Hematopoietic multipotent progenitor cell treated with erythropoietin and hydrocortisone succinate and interleukin-3 and kit ligand, for 15 days (in vitro differentiated cells): Measurements from ENCODE around the gene RABGAP1L.
"Not testable (repeated sequence)": the region's sequence is repeated elsewhere in the genome, so short reads cannot be mapped to it uniquely, and the experiment has no call there.

Source experiments
- DNase-seq: peaks from one replicate; pipeline ENCODE4 v3.0.0-alpha.2; 2015; ENCODE audit warnings: low spot score

RABGAP1L gene

GRCh38 chr1:174239541-174239940, 80.2 kb downstream of the RABGAP1L start:
- no peak for DNase-seq

- no peak for DNase-seq
These were observed 83.5 kb downstream of the RABGAP1L start for GRCh38 chr1:174242856-174243255.

GRCh38 chr1:174243451-174244000, 84.2 kb downstream of the RABGAP1L start:
- DNase-seq = no peak

DNA sequence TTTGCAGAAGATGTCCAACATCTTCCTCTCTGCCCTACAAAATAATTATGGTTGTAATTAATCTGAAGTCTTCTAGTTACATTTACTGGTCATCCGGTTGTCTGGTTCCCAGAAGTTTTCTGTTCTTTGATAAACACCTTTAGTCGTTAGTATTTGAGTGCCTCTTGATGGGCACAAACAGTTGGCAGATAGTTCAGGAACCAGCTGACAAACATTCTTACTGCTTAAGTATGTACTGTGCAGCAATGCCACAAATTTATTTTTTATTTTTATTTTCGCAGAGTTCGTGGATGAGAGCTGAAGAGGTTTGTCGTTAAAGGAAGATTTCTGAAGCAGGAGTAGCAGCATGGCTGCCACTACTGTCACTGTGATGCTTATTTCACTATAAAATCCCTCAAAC, 84.7 kb downstream of the RABGAP1L start:
- no peak for DNase-seq

DNA sequence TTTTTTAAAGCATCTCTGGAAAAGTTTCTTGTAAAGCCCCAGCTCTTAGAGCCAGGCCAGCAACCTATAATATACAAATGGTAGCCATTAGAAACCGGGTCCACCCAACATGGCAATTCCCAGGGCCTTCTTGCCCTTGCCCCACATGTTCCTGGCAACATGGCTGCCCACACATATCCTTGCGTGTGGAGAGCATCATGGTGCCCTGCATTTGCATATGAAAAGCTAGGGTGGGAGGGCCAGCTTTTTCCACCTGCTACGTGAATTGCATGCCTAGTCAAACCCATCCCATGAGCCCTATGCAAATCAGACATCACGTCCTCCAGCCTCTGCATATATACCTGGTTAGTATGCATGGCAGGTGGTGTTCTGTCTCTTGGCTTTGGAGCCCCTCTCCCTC, 88.2 kb downstream of the RABGAP1L start:
- DNase-seq = no peak

DNA sequence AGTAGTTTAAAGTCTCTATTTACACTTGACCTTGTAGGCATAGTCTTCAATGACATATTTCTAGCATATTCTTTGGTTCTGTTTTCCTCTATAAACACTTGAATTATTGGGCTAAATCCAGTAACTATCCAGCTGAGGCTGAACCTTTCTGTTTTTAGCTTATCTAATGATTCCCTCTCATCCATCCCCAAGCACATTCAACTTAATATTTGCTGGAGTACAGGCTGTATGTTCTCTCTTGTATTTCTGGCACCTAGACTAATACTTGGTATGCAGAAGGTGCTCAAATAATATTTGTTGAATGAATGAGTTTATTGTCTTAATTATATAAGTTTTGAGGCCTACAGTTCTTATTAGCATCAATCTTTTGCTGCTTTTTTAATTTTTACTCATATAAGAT, 88.7 kb downstream of the RABGAP1L start:
- no peak for DNase-seq

DNA sequence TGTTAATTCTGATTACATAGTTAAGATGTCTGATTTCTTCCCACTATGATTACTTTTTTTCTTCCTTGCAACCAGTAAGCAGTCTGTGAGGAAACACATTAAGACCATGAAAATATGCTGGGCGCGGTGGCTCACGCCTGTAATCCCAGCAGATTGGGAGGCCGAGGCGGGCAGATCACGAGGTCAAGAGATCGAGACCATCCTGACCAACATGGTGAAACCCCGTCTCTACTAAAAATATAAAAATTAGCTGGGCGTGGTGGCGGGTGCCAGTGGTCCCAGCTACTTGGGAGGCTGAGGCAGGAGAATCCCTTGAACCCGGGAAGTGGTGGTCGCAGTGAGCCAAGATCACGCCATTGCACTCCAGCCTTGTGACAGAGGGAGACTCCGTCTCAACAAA, 97.1 kb downstream of the RABGAP1L start:
- DNase-seq = not testable (repeated sequence)

DNA sequence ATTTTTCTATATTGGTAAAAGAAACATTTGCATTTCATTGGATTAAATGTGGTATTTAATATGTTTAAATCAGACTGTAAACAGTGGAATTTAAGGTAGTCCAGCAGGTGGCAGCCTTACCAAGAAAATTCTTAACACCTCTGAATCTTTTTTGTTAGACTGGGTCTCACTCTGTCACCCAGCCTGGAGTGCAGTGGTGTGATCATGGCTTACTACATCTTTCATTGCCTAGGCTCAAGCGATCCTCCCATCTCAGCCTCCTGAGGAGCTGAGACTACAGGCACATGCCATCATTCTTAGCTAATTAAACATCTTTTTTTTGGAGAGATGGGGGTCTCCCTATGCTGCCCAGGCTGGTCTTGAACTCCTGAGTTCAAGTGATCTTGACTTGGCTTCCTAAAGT, 98.8 kb downstream of the RABGAP1L start:
- DNase-seq = peak; percentile 44

DNA sequence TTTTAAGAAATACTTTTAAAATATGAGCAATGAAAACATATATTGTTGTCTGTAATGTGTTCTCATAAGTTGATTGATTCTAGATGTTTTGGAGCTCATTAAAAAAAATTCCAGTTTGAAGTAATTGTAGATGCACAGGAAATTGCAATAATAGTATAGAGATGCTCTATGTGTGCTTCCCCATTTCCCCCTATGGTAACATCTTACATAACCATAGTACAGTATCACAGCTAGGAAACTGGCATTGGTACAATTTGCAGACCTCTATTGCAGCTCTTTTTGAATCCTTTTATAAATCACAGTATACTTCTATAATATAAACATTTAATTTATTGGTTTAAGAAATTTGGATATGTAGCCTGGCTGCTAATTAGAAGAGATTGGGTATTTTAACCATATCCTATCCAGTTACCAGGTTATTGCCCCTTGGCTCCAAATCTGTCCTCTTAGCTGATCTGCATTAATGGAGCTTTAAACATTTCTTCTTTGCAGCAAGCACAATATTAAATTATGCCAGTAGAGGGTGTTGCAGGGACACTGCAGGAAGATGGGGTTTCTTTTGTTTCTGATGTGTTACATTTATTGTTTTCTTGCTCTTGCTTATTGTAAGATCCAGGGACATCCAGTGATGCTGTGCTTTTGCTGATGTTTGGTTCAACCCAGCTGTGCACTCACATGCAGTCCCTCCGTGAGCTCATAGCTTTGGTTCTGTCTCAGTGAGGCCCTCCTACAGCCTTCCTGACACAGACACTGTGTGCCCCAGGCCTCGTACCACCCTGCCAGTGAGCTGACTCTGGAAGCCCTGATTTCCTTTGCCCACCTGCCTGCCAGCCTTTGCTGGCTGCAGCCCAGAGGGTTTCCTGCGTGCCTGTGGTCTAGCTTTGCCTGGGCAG, 103.3 kb downstream of the RABGAP1L start:
- DNase-seq = peak; percentile 27

DNA sequence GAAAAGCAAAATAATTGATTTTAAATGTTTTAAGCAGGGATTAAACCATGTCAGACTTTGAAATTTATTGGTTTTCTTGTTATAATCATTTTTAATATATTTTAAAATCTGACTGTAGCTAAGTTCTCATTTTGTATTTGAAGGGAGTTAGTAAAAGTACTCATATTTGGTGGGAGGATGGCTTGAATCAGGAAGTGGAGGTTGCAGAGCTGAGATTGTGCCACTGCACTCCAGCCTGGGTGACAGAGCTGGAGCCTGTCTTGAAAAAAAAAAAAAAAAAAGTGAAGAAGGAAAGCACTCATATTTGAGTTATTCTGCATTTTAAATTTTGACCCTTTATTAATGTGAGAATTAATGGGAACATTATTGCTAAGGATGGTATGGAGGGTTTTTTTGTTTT, 106.0 kb downstream of the RABGAP1L start:
- DNase-seq = no peak

- no peak for DNase-seq
These were observed 107.2 kb downstream of the RABGAP1L start for GRCh38 chr1:174266476-174266875.

DNA sequence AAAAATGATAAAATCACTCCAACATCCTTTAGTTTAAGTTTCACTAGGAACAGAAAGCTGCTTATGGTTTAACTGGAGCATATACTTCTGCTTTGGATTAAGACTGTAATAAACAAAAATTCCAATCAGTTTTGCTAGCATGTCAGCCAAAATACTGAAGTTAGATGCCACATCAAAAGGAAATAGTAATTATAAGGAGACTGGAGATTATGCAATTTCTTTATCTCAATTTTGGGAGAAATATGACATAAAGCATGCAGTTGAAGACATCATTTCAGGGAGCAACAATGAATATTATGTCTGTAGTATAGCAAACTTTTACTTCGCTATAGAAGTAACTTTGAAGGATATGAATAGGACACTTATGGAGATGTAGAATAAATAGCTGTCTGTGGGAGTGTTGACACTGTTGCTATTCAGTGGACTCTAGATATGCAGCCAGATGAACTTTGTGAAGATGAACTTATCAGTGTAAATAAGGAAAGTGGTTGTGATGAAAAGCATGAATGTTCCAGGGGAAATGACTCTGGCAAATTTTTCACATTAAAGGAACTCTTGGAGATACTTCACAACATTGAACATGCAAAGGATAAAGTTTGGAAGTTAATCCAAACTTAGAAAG, 107.8 kb downstream of the RABGAP1L start:
- no peak for DNase-seq

DNA sequence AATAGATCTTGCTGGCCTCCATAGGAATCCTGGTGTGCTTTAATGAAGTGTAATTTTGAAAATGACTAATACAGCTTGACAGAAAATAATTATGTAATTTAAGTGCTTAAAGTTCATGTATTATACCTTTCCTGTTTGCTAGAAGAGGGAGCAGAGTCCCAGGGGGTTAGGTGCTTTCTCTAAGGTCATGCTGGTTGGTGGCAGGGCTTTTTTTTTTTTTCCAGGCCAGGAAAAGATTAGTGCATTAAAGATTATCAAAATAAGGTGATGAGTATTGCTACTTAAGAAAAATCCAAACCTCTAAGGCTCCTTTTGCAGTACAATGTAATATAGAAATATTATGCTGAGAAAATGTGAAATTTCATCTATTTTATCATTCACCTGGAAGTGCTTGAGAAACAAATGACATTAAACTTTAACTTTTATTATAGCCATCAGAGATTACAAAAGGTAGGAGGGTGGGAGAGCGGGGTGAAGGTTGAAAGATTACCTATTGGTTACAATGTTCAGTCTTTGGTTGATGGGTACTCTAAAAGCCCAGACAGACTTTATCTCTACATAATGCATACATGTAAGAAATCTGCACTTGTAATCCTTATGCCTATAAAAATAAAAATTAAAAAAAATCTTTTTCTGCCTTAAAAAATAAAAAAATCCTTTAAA, 110.8 kb downstream of the RABGAP1L start:
- no peak for DNase-seq

GRCh38 chr1:174273190-174273589, 113.9 kb downstream of the RABGAP1L start:
- DNase-seq = no peak

GRCh38 chr1:174273776-174274175, 114.5 kb downstream of the RABGAP1L start:
- no peak for DNase-seq

DNA sequence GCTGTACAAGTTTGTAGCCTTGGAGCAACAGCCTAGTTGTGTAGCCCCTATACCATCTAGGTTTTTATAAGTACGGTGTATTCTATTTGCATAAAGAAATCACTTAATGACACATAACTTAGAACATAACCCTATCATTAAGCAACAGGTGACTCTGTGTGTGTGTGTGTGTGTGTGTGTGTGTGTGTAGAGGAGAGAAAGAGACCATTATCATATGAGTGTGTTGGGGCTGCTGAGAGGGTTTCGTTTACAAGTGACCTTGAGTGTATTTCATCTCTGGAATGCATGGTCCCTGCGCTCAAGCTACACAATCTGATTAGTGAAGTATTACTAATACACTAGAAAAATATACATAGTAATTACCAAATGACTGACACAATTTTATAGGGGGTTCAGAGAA, 115.1 kb downstream of the RABGAP1L start:
- DNase-seq = no peak

GRCh38 chr1:174274884-174275283, 115.6 kb downstream of the RABGAP1L start:
- DNase-seq = no peak

DNA sequence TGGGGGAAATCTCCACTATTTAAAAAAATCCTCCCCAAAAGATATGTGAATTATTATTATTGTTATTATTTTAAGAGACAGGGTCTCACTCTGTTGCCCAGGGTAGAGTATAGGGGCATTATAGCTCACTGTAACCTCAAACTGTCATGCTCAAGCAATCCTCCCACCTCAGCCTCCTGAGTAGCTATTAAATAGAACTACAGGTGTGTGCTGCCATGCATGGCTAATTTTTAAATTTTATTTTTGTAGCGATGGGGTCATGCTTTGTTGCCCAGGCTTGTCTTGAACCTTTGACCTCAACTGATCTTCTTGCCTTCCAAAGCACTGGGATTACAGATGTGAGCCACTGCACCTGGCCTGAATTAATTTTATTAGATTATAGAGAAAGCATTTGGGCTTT, 116.8 kb downstream of the RABGAP1L start:
- no peak for DNase-seq

GRCh38 chr1:174284052-174284451, 124.7 kb downstream of the RABGAP1L start:
- DNase-seq = no peak

DNA sequence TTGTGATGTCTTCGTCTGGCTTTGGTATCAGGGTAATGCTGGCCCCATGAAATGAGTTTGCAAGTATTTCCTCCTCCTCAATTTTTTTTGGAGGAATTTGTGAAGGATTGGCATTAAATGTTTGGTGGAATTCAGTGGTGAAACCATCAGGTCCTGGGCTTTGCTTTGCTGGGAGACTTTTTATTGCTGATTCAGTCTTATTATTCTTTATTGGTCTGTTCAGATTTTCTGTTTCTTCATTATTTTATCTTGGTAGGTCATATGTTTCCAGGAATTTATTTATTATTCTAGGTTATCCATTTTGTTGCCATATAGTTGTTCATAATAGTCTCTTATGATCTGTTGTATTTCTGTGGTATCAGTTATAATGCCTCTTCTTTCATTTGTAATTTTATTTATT, 126.7 kb downstream of the RABGAP1L start:
- DNase-seq = no peak

DNA sequence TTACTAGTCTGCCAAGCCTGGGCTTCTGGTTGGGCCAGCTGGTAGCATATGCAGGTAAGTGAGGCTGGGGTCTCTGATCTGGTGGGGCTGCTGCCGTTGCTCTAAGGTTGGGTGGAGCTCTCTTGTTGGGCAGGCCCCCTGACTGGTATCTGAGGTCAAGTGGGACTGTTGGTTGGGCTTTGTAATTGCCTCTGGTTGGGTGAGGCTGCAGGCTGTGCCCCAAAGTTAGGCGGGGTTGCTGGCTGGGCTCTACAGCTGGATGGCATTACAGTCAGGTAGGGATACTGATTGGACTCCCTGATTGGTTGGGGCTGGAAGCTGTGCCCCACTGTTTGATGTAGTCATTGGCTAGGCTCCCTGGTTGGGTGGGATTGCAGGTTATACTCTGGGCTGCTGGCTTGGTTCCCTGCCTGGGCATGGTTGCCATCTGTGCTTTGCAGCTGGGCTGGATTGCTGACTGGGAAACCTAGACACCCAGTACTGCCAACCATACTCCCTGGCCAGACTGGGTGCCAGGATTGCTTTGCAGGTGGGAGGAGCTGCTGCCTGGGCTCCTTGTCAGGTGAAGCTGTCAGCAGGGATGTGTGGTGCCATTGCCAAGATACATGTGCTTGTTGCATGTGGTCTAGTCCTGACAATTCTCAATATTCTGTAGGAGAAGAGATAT, 130.5 kb downstream of the RABGAP1L start:
- DNase-seq = no peak

DNA sequence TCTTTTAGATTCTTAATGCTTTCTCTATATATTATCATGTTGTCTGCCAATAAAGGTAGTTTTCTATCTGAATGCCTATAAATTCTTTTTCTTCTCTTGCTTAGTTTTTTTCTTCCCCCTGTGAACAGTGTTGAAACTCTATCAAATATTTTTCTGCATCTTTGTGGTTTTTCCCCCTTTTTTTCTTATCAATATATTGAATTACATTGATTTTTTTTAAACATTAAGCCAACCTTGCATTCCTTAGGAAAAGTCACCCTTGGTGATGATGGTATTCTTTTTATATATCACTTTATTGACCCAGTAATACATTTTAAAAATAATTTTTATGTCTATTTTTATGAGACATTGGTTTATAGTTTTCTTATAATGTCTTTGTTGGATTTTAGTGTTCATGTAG, 131.7 kb downstream of the RABGAP1L start:
- DNase-seq = no peak
